IMR-90 (cell line): ENCODE results near the gene CEBPE. TPM values are rescaled to one million over a fixed set of nuclear protein-coding genes. Genes with fewer than 3 reads are reported as not detected.
A peak's percentile ranks its signal among the peaks of the same experiment; 100 is the strongest.

Experiments
- ATAC-seq: fragments of 200-7000 bp; cut with Tn5 transposase; 2 replicates; pipeline ENCODE4 v1.9.1; 2020; ENCODE audit warnings: low read depth, mild to moderate bottlenecking, moderate library complexity
- BruUV-seq: library from RNA; stranded (reverse); fragments of 400-500 nt; replicated peaks from 2 replicates; lab custom pipeline; 2021; lab: Mats Ljungman, UMichigan
- CTCF ChIA-PET: fragments of 300-600 bp; formaldehyde crosslinking; extraction: SDS; loops from one replicate; lab custom pipeline; 2021; ENCODE audit warnings: antibody characterized with exemption; lab: Yijun Ruan, JAX
- POLR2A ChIA-PET: fragments of 300-600 bp; sonication (Branson Sonifier 250); formaldehyde crosslinking; loops from one replicate; lab custom pipeline; 2022; ENCODE audit warnings: antibody characterized with exemption; ENCODE audit not compliant: unreplicated experiment; lab: Charles Lee
- DNase-seq: peaks from one replicate; pipeline ENCODE4 v3.0.0; 2013
- H2AFZ ChIP-seq: replicated peaks from 2 replicates; pipeline ENCODE3; 2013; ENCODE audit warnings: low read length, mild to moderate bottlenecking; ENCODE audit not compliant: poor library complexity
- H2AK5ac ChIP-seq: 2 replicates; pipeline ENCODE4 v1.6.1; 2013; ENCODE audit warnings: low read depth, low read length, inconsistent platforms
- H2AK9ac ChIP-seq: replicated peaks from 2 replicates; pipeline ENCODE3; 2013; ENCODE audit warnings: mild to moderate bottlenecking, low read depth, low read length, moderate library complexity; ENCODE audit not compliant: poor library complexity
- H2BK120ac ChIP-seq: 2 replicates; pipeline ENCODE4 v1.6.1; 2013; ENCODE audit warnings: low read depth, low read length, inconsistent platforms
- H2BK15ac ChIP-seq: 3 replicates; pipeline ENCODE4 v1.6.1; 2013; ENCODE audit warnings: low read depth, low read length, inconsistent platforms
- H2BK20ac ChIP-seq: 2 replicates; pipeline ENCODE4 v1.6.1; 2013; ENCODE audit warnings: low read depth, mild to moderate bottlenecking, inconsistent platforms, low read length, moderate library complexity
- H2BK5ac ChIP-seq: 2 replicates; pipeline ENCODE4 v1.6.1; 2013; ENCODE audit warnings: mild to moderate bottlenecking, low read depth, low read length, inconsistent platforms; ENCODE audit not compliant: poor library complexity, severe bottlenecking
- H3K14ac ChIP-seq: replicated peaks from 2 replicates; pipeline ENCODE4 v1.6.1; 2013; ENCODE audit warnings: low read depth, low read length, inconsistent platforms
- H3K18ac ChIP-seq: 2 replicates; pipeline ENCODE4 v1.6.1; 2013; ENCODE audit warnings: low read depth, low read length, control low read depth
- H3K23ac ChIP-seq: 2 replicates; pipeline ENCODE4 v1.6.1; 2013; ENCODE audit warnings: low read depth, low read length, inconsistent platforms
- H3K27ac ChIP-seq: 2 replicates; pipeline ENCODE4 v1.5.1; 2013; ENCODE audit warnings: mild to moderate bottlenecking, control low read depth, low read length; ENCODE audit not compliant: insufficient read depth
- H3K27me3 ChIP-seq: 2 replicates; pipeline ENCODE4 v1.6.1; 2013; ENCODE audit warnings: low read length; ENCODE audit not compliant: control insufficient read depth, insufficient read depth
- H3K36me3 ChIP-seq: 2 replicates; pipeline ENCODE4 v1.6.1; 2013; ENCODE audit warnings: low read length, mixed read lengths; ENCODE audit not compliant: control insufficient read depth, insufficient read depth
- H3K4ac ChIP-seq: 2 replicates; pipeline ENCODE4 v1.6.1; 2013; ENCODE audit warnings: low read depth, low read length, inconsistent platforms
- H3K4me1 ChIP-seq: 2 replicates; pipeline ENCODE4 v1.6.1; 2013; ENCODE audit warnings: low read length, mixed read lengths; ENCODE audit not compliant: control insufficient read depth, insufficient read depth
- H3K4me2 ChIP-seq: 2 replicates; pipeline ENCODE4 v1.6.1; 2013; ENCODE audit warnings: low read depth, mild to moderate bottlenecking, control low read depth, low read length, moderate library complexity
- H3K4me3 ChIP-seq: 2 replicates; pipeline ENCODE4 v1.5.1; 2013; ENCODE audit warnings: low read depth, mild to moderate bottlenecking, control low read depth, low read length, moderate library complexity; ENCODE audit not compliant: insufficient read depth
- H3K56ac ChIP-seq: 2 replicates; pipeline ENCODE4 v1.6.1; 2013; ENCODE audit warnings: low read length, inconsistent platforms; ENCODE audit not compliant: insufficient read depth; ENCODE audit errors: extremely low read depth
- H3K79me1 ChIP-seq, 2 experiments: 2 replicates each; pipeline ENCODE4 v1.6.1; 2013; ENCODE audit warnings: low read length in 2 of 2, inconsistent platforms in 1 of 2, low read depth in 1 of 2
- H3K9ac ChIP-seq: 2 replicates; pipeline ENCODE4 v1.6.1; 2013; ENCODE audit warnings: low read depth, low read length, control low read depth
- H3K9me1 ChIP-seq: 2 replicates; pipeline ENCODE4 v1.6.1; 2013; ENCODE audit warnings: low read length, inconsistent platforms; ENCODE audit not compliant: insufficient read depth
- H3K9me3 ChIP-seq: 2 replicates; pipeline ENCODE4 v1.6.1; 2013; ENCODE audit warnings: low read length; ENCODE audit not compliant: control insufficient read depth, insufficient read depth
- H4K20me1 ChIP-seq: 2 replicates; pipeline ENCODE4 v1.6.1; 2013; ENCODE audit warnings: low read length, inconsistent platforms; ENCODE audit not compliant: insufficient read depth
- H4K5ac ChIP-seq: 2 replicates; pipeline ENCODE4 v1.6.1; 2013; ENCODE audit warnings: mild to moderate bottlenecking, low read depth, low read length, control low read depth
- H4K8ac ChIP-seq, 2 experiments: 2 replicates each; pipeline ENCODE4 v1.6.1; 2013; ENCODE audit warnings: low read depth in 2 of 2, low read length in 2 of 2, control low read depth in 1 of 2, inconsistent platforms in 1 of 2
- H4K91ac ChIP-seq: 2 replicates; pipeline ENCODE4 v1.6.1; 2013; ENCODE audit warnings: low read depth, low read length, inconsistent platforms; ENCODE audit not compliant: insufficient read depth
- BHLHE40 ChIP-seq: fragments of 150-350 bp; IDR thresholded peaks from 2 replicates; pipeline ENCODE4 v1.6.1; 2016; ENCODE audit warnings: mild to moderate bottlenecking, low read depth, low read length
- CEBPB ChIP-seq: IDR thresholded peaks from 2 replicates; pipeline ENCODE4 v1.6.1; 2012; ENCODE audit warnings: low read depth, low read length, improper control_type of control experiment
- CHD1 ChIP-seq: IDR thresholded peaks from 2 replicates; pipeline ENCODE4 v1.6.1; 2012; ENCODE audit warnings: low read depth, low read length, improper control_type of control experiment
- CTCF ChIP-seq: conservative IDR thresholded peaks from 2 replicates; pipeline ENCODE4 v1.5.1; 2012; ENCODE audit warnings: mild to moderate bottlenecking, low read depth, low read length, improper control_type of control experiment
- ELK1 ChIP-seq: fragments of 150-350 bp; IDR thresholded peaks from 2 replicates; pipeline ENCODE4 v1.6.1; 2016; ENCODE audit warnings: low read depth, mild to moderate bottlenecking, low read length, moderate library complexity, borderline replicate concordance
- MAFK ChIP-seq: IDR thresholded peaks from 2 replicates; pipeline ENCODE4 v1.6.1; 2012; ENCODE audit warnings: low read depth, low read length, improper control_type of control experiment
- MAZ ChIP-seq: IDR thresholded peaks from 2 replicates; pipeline ENCODE4 v1.6.1; 2012; ENCODE audit warnings: low read depth, mild to moderate bottlenecking, low read length, improper control_type of control experiment, moderate library complexity, borderline replicate concordance
- MXI1 ChIP-seq: IDR thresholded peaks from 2 replicates; pipeline ENCODE4 v1.6.1; 2012; ENCODE audit warnings: low read depth, mild to moderate bottlenecking, low read length, moderate library complexity, borderline replicate concordance
- NFE2L2 ChIP-seq: fragments of 150-350 bp; IDR thresholded peaks from 2 replicates; pipeline ENCODE4 v1.6.1; 2016; ENCODE audit warnings: low read depth, mild to moderate bottlenecking, low read length
- POLR2A ChIP-seq: IDR thresholded peaks from 2 replicates; pipeline ENCODE4 v1.6.1; 2012; ENCODE audit warnings: mild to moderate bottlenecking, low read depth, low read length
- RCOR1 ChIP-seq: IDR thresholded peaks from 2 replicates; pipeline ENCODE4 v1.6.1; 2012; ENCODE audit warnings: mild to moderate bottlenecking, low read length, improper control_type of control experiment; ENCODE audit not compliant: insufficient replicate concordance
- RFX5 ChIP-seq: IDR thresholded peaks from 2 replicates; pipeline ENCODE4 v1.8.0; 2012; ENCODE audit warnings: low read depth, mild to moderate bottlenecking, low read length, moderate library complexity
- SMC3 ChIP-seq: fragments of 150-350 bp; IDR thresholded peaks from 2 replicates; pipeline ENCODE4 v1.6.1; 2016; ENCODE audit warnings: low read depth, mild to moderate bottlenecking, antibody characterized with exemption, low read length, moderate library complexity
- WGBS, 2 experiments: methylation state at CpG; one replicate each; pipeline versions ENCODE4 v1.1.5 to v1.1.7; 2013; ENCODE audit warnings: missing lambda C conversion rate in 2 of 2; ENCODE audit not compliant: insufficient read length in 1 of 2; ENCODE audit errors: extremely low coverage in 2 of 2; 5-methylcytosine and 5-hydroxymethylcytosine counted together
- dilution Hi-C: fragments of 300-500 bp; cut with HindIII; formaldehyde crosslinking; loops from one replicate; pipeline ENCODE4 v1.14.3; 2018; ENCODE audit warnings: low sequenced_read_pairs; ENCODE audit not compliant: unreplicated experiment
- in situ Hi-C: fragments of 300-500 bp; cut with MboI; formaldehyde crosslinking; loops from 3 replicates; pipeline ENCODE4 v1.14.3; 2019; ENCODE audit warnings: low sequenced_read_pairs, inconsistent platforms, mixed read lengths
- intact Hi-C: fragments of 100-400 bp; cut with micrococcal nuclease; formaldehyde crosslinking; loops from 2 replicates; pipeline ENCODE4 v1.10.0; 2022
- polyA plus RNA-seq, 3 experiments: library from polyadenylated mRNA; depleted of rRNA; stranded (reverse); fragments of >200 nt; gene quantifications; 2 replicates each; pipeline ENCODE4 v1.2.3, GENCODE V29; 2012; ENCODE audit warnings: low replicate concordance in 1 of 3
- total RNA-seq: library from RNA; depleted of rRNA; stranded (reverse); fragments of >200 nt; gene quantifications from 2 replicates; pipeline ENCODE4 v1.2.3, GENCODE V29; 2012
- TF ChIP-seq, protein P1 (sequence below): fragments of 150-350 bp; IDR thresholded peaks from 2 replicates; pipeline ENCODE4 v1.6.1; 2017; ENCODE audit warnings: mild to moderate bottlenecking, antibody characterized with exemption, low read length, low read depth

CEBPE gene
- total and polyA plus RNA-seq, 2 of the 4 experiments (the other 2 are of a cell fraction), result 0.05 TPM; not detected in 1

DNA sequence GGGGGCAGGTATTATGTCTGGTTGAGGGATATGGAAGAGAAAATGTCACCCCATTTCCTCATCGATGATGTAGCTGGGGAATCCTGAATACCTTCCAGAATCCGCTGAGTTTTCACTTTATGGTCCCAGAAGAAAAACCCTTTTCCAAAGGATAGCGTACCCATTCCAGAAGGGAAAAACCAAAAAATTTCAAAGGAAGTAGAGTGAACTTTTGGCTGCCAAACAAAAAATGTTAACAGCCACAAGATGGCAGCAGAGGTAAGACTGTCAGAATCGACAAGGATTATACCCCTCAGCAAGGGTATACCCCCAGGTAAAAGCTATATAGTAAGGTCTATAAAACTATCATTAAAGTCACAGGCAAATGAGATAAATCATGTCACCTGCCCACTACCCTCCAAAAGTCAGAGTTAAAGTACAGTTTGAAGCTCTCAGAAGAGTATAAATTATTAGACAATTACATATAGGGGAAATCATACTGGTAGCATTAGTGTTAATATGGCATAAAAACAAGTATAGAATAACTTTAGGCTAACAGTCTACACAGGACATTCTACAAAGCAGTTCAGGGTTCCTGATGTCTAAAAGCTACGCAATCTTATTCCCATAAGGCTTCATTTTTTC lies 42.2 kb downstream of the CEBPE start:
- no peak overlapping the region for H3K14ac ChIP-seq
- H3K4me1 ChIP-seq, result peaks cover 18% of the 10 kb centered on the region
- no peak overlapping the region for H3K23ac ChIP-seq
- H3K4ac ChIP-seq, result no peak overlapping the region; the same call in 1 of the 2 replicates
- DNase-seq (peak; percentile 47), ATAC-seq (no peak)
- H3K27ac ChIP-seq, result no peak overlapping the region
- in situ Hi-C loops, result loop anchor here (25.0 kb wide), 1 partner anchor 1060 kb away; the partner anchor contains the start of genes EMC9, FITM1, PSME1 and PSME2
- no peak overlapping the region for H3K9ac ChIP-seq
- CTCF ChIA-PET, result interaction anchor here (0.6 to 2.9 kb wide), 15 partner anchors 8 to 146 kb away, joined by 3 to 21 read pairs (median 6); partner anchors contain the start of genes ACIN1 and C14orf119
- WGBS, 2 experiments, result no CpG with 5 or more reads among the region's 5 CpGs
- peaks cover 44% of the 10 kb centered on the region for H3K36me3 ChIP-seq
- H4K8ac ChIP-seq, result no peak overlapping the region
- H2BK5ac ChIP-seq, result no peak overlapping the region
- no peak overlapping the region for H2BK15ac ChIP-seq
- no peaks in the 10 kb centered on the region for H3K9me3 ChIP-seq
- H2BK120ac ChIP-seq, result peak overlapping the region; percentile 10; the same call in 1 of the 2 replicates
- peaks cover 21 to 51% of the 10 kb centered on the region in 2 experiments for H3K79me1 ChIP-seq
- H3K9me1 ChIP-seq, result peaks cover 7% of the 10 kb centered on the region
- H4K20me1 ChIP-seq, result no peaks in the 10 kb centered on the region; the same call in 1 of the 2 replicates
- POLR2A ChIA-PET, result interaction anchor here (2.1 kb wide), 1 partner anchor 18 kb away, joined by 9 read pairs; the partner anchor contains the start of genes ACIN1 and C14orf119
- no peak overlapping the region for H3K4me3 ChIP-seq
- no peaks in the 10 kb centered on the region for H3K27me3 ChIP-seq
- H4K91ac ChIP-seq, result no peak overlapping the region
- no peak overlapping the region for H3K56ac ChIP-seq
- H2AK9ac ChIP-seq, result no peak overlapping the region
- intact Hi-C loops, result loop anchor here (1.0 to 5.0 kb wide), 2 partner anchors 32 to 110 kb away; no protein-coding TSS in a partner anchor
- no peak overlapping the region for H4K5ac ChIP-seq
- no peak overlapping the region for H2AFZ ChIP-seq
- dilution Hi-C loops, result no loop called here
- no peak overlapping the region for H3K18ac ChIP-seq
- H2BK20ac ChIP-seq, result no peak overlapping the region
- H2AK5ac ChIP-seq, result no peak overlapping the region
- no TSS peak for BruUV-seq
- H3K4me2 ChIP-seq, result no peak overlapping the region
- no peak for TF ChIP-seq MAZ
- TF ChIP-seq NFE2L2, result no peak
- TF ChIP-seq ELK1, result no peak
- TF ChIP-seq, protein P1, sequence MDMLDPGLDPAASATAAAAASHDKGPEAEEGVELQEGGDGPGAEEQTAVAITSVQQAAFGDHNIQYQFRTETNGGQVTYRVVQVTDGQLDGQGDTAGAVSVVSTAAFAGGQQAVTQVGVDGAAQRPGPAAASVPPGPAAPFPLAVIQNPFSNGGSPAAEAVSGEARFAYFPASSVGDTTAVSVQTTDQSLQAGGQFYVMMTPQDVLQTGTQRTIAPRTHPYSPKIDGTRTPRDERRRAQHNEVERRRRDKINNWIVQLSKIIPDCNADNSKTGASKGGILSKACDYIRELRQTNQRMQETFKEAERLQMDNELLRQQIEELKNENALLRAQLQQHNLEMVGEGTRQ, result no peak
- TF ChIP-seq MXI1, result no peak
- TF ChIP-seq CHD1, result no peak
- TF ChIP-seq SMC3, result peak; percentile 52; the same call in 1 of the 2 replicates
- TF ChIP-seq RFX5, result no peak
- TF ChIP-seq BHLHE40, result no peak
- TF ChIP-seq POLR2A, result no peak
- no peak for TF ChIP-seq RCOR1
- TF ChIP-seq MAFK, result no peak
- peak; percentile 60 for TF ChIP-seq CTCF
- no peak for TF ChIP-seq CEBPB
